Nephron (organoid): ENCODE data around the gene COL4A6.

Source experiments
- H3K27ac Mint-ChIP-seq, 3 experiments: 2 replicates each; pipeline ENCODE4 v1.8.0; 2020; ENCODE audit warnings: mixed read lengths in 3 of 3, mild to moderate bottlenecking in 2 of 3, moderate library complexity in 1 of 3
- H3K27me3 Mint-ChIP-seq: 2 replicates; pipeline ENCODE4 v1.8.0; 2021; ENCODE audit warnings: low read depth, mild to moderate bottlenecking, moderate library complexity, mixed read lengths
- H3K36me3 Mint-ChIP-seq: 2 replicates; pipeline ENCODE4 v1.8.0; 2020; ENCODE audit warnings: low read depth, mixed read lengths
- H3K4me1 Mint-ChIP-seq: 2 replicates; pipeline ENCODE4 v1.8.0; 2020; ENCODE audit warnings: mixed read lengths
- H3K4me3 Mint-ChIP-seq, 3 experiments: 2 replicates each; pipeline ENCODE4 v1.8.0; 2020; ENCODE audit warnings: mild to moderate bottlenecking in 3 of 3, mixed read lengths in 3 of 3, moderate library complexity in 2 of 3
- H3K9me3 Mint-ChIP-seq: 2 replicates; pipeline ENCODE4 v1.8.0; 2020; ENCODE audit warnings: mixed read lengths
- CTCF ChIP-seq, 3 experiments: fragments of 200-600 bp; sonication (generic); IDR thresholded peaks; one replicate each; pipeline ENCODE4 v1.5.0; 2021; ENCODE audit warnings: antibody characterized with exemption in 3 of 3; ENCODE audit not compliant: unreplicated experiment in 3 of 3

COL4A6 gene

GRCh38 chrX:108285356-108285755 is 152.9 kb downstream of the COL4A6 start:
- TF ChIP-seq CTCF (IDR thresholded peaks at IDR 0.05; ENCODE audit: unreplicated experiment in 3 of 3): no peak
- H3K36me3 Mint-ChIP-seq: no peaks in the 10 kb centered on the region
- H3K4me1 Mint-ChIP-seq: peaks cover 22% of the 10 kb centered on the region
- peak overlapping the region in 1 of 3 experiments; percentile 42 for H3K27ac Mint-ChIP-seq
- peaks cover 5% of the 10 kb centered on the region for H3K9me3 Mint-ChIP-seq
- no peak overlapping the region for H3K4me3 Mint-ChIP-seq
- no peaks in the 10 kb centered on the region for H3K27me3 Mint-ChIP-seq

- Mint-ChIP-seq H3K36me3 (no peaks in the 10 kb centered on the region), H3K9me3 (peaks cover 23% of the 10 kb centered on the region), H3K4me1 (peaks cover 16% of the 10 kb centered on the region), H3K27me3 (no peaks in the 10 kb centered on the region), H3K4me3 (no peak overlapping the region), H3K27ac (peak overlapping the region in 1 of 3 experiments; percentile 9)
- no peak for TF ChIP-seq CTCF (IDR thresholded peaks at IDR 0.05; ENCODE audit: unreplicated experiment in 3 of 3)
These were observed 162.5 kb downstream of the COL4A6 start for GRCh38 chrX:108275732-108276131.

GRCh38 chrX:108271397-108271787 is 166.8 kb downstream of the COL4A6 start:
- TF ChIP-seq CTCF (IDR thresholded peaks at IDR 0.05; ENCODE audit: unreplicated experiment in 3 of 3): no peak

GRCh38 chrX:108270739-108271396 is 167.4 kb downstream of the COL4A6 start:
- Mint-ChIP-seq H3K27ac (peak overlapping the region; percentile 24 to 76 (median 53)), H3K36me3 (no peaks in the 10 kb centered on the region), H3K4me3 (no peak overlapping the region), H3K4me1 (peaks cover 35% of the 10 kb centered on the region), H3K9me3 (peaks cover 3% of the 10 kb centered on the region), H3K27me3 (no peaks in the 10 kb centered on the region)
- TF ChIP-seq CTCF (IDR thresholded peaks at IDR 0.05; ENCODE audit: unreplicated experiment in 3 of 3): no peak

More at GRCh38 chrX:108271397-108271787, 166.8 kb downstream of the COL4A6 start:
- no peaks in the 10 kb centered on the region for H3K36me3 Mint-ChIP-seq
- peaks cover 32% of the 10 kb centered on the region for H3K4me1 Mint-ChIP-seq
- peaks cover 7% of the 10 kb centered on the region for H3K9me3 Mint-ChIP-seq
- H3K27me3 Mint-ChIP-seq: no peaks in the 10 kb centered on the region
- H3K27ac Mint-ChIP-seq: peak overlapping the region; percentile 3 to 76 (median 53)
- H3K4me3 Mint-ChIP-seq: no peak overlapping the region

GRCh38 chrX:108270280-108270679 is 167.9 kb downstream of the COL4A6 start:
- H3K27ac Mint-ChIP-seq: peak overlapping the region; percentile 24 to 76 (median 53)
- H3K4me3 Mint-ChIP-seq: no peak overlapping the region

More at GRCh38 chrX:108270280-108270679, 167.9 kb downstream of the COL4A6 start:
- no peaks in the 10 kb centered on the region for H3K36me3 Mint-ChIP-seq
- peaks cover 41% of the 10 kb centered on the region for H3K4me1 Mint-ChIP-seq
- no peak for TF ChIP-seq CTCF (IDR thresholded peaks at IDR 0.05; ENCODE audit: unreplicated experiment in 3 of 3)
- H3K9me3 Mint-ChIP-seq: no peaks in the 10 kb centered on the region
- no peaks in the 10 kb centered on the region for H3K27me3 Mint-ChIP-seq
